GM10847 (cell line): ENCODE measurements around the gene SELENOT.

Experiments
- POLR2A ChIP-seq: IDR thresholded peaks from 2 replicates; pipeline ENCODE4 v1.6.1; 2011; ENCODE audit not compliant: insufficient read length; ENCODE audit errors: extremely low read depth

SELENOT gene

GRCh38 chr3:150602426-150603152 lies 532 bp upstream of the SELENOT start:
- no peak for TF ChIP-seq POLR2A

GRCh38 chr3:150603980-150604319 lies 829 bp downstream of the SELENOT start:
- no peak for TF ChIP-seq POLR2A

- no peak for TF ChIP-seq POLR2A
Observed at GRCh38 chr3:150605998-150606641, 3.0 kb downstream of the SELENOT start.

- TF ChIP-seq POLR2A = no peak
Observed at GRCh38 chr3:150607267-150608065, 4.3 kb downstream of the SELENOT start.

GRCh38 chr3:150609988-150610387 lies 6.9 kb downstream of the SELENOT start:
- no peak for TF ChIP-seq POLR2A

- no peak for TF ChIP-seq POLR2A
Observed at GRCh38 chr3:150610785-150611184, 7.7 kb downstream of the SELENOT start.

- no peak for TF ChIP-seq POLR2A
Observed at GRCh38 chr3:150611666-150612065, 8.5 kb downstream of the SELENOT start.

- TF ChIP-seq POLR2A = no peak
Observed at GRCh38 chr3:150612494-150612893, 9.4 kb downstream of the SELENOT start.

- TF ChIP-seq POLR2A = no peak
Observed at GRCh38 chr3:150613034-150613433, 9.9 kb downstream of the SELENOT start.

GRCh38 chr3:150613709-150614480 lies 10.8 kb downstream of the SELENOT start:
- TF ChIP-seq POLR2A = no peak

- no peak for TF ChIP-seq POLR2A
Observed at GRCh38 chr3:150620002-150620689, 17.0 kb downstream of the SELENOT start.

- no peak for TF ChIP-seq POLR2A
Observed at GRCh38 chr3:150623945-150624344, 20.8 kb downstream of the SELENOT start.

GRCh38 chr3:150626148-150626930 lies 23.2 kb downstream of the SELENOT start:
- no peak for TF ChIP-seq POLR2A

GRCh38 chr3:150627557-150627956 lies 24.4 kb downstream of the SELENOT start:
- TF ChIP-seq POLR2A = no peak
